Activated CD8-positive, alpha-beta memory T cell treated with anti-CD3 and anti-CD28 coated beads for 36 hours (primary cell): ENCODE data around the gene TTYH1. TPM values are rescaled to one million over a fixed set of nuclear protein-coding genes. Genes with fewer than 3 reads are reported as not detected.

Experiments used
- CTCF ChIA-PET: fragments of 350-600 bp; sonication (Branson Sonifier 250); formaldehyde crosslinking; loops from one replicate; lab custom pipeline; 2021; ENCODE audit warnings: antibody characterized with exemption; lab: Charles Lee
- POLR2A ChIA-PET: fragments of 350-600 bp; sonication (Branson Sonifier 250); formaldehyde crosslinking; loops from one replicate; lab custom pipeline; 2021; ENCODE audit warnings: antibody characterized with exemption; lab: Charles Lee
- total RNA-seq, 2 experiments: library from RNA; stranded (reverse); gene quantifications; one replicate each; pipeline ENCODE4 v1.2.3, GENCODE V29; 2021

Gene TTYH1
- total RNA-seq, 2 experiments from 2014 or later, result 0.21 TPM; not detected in 1

GRCh38 chr19:54481326-54481930, 66.2 kb downstream of the TTYH1 start:
- ChIA-PET POLR2A (interaction anchor here (0.7 kb wide), 1 partner anchor 581 kb away, joined by 14 read pairs; no protein-coding TSS in a partner anchor), CTCF (interaction anchor here (0.7 to 3.3 kb wide), 12 partner anchors 8 to 1637 kb away, joined by 3 to 16 read pairs (median 4); partner anchors contain the start of gene CDC42EP5)

GRCh38 chr19:54482889-54483288, 67.6 kb downstream of the TTYH1 start:
- POLR2A ChIA-PET, result no interaction called here
- CTCF ChIA-PET, result no interaction called here

GRCh38 chr19:54484451-54484850, 69.2 kb downstream of the TTYH1 start:
- ChIA-PET POLR2A (no interaction called here), CTCF (interaction anchor here (0.7 kb wide), 1 partner anchor 192 kb away, joined by 3 read pairs; no protein-coding TSS in a partner anchor)

GRCh38 chr19:54485851-54486250, 70.6 kb downstream of the TTYH1 start:
- ChIA-PET POLR2A (interaction anchor here (0.6 kb wide), 1 partner anchor 52 kb away, joined by 3 read pairs; no protein-coding TSS in a partner anchor), CTCF (interaction anchor here (0.7 to 1.0 kb wide), 2 partner anchors 94 to 839 kb away, joined by 3 read pairs; no protein-coding TSS in a partner anchor)

Other genes with a start within 250 kb of the TTYH1 start
- not detected for gene TMC4, start 242.3 kb upstream of the TTYH1 start, total RNA-seq
- gene MBOAT7, start 225.9 kb upstream of the TTYH1 start, total RNA-seq, result 100 to 1,000 TPM; 119 to 120 TPM
- 10 to 100 TPM; 21.7 to 22.9 TPM for gene TSEN34, start 224.2 kb upstream of the TTYH1 start, total RNA-seq
- 1,000 to 10,000 TPM; 1,671 to 1,692 TPM for gene RPS9, start 214.6 kb upstream of the TTYH1 start, total RNA-seq
- not detected for gene LILRB3, start 192.5 kb upstream of the TTYH1 start, total RNA-seq
- not detected for gene LILRA6, start 172.7 kb upstream of the TTYH1 start, total RNA-seq
- gene LILRB5, start 158.2 kb upstream of the TTYH1 start, total RNA-seq, result not detected
- not detected for gene LILRB2, start 134.4 kb upstream of the TTYH1 start, total RNA-seq
- not detected for gene LILRA5, start 102.3 kb upstream of the TTYH1 start, total RNA-seq
- not detected for gene LILRA4, start 76.3 kb upstream of the TTYH1 start, total RNA-seq
- 1 to 10 TPM; 7.4 to 9.3 TPM for gene LAIR1, start 50.5 kb upstream of the TTYH1 start, total RNA-seq
- 100 to 1,000 TPM; 121 to 132 TPM for gene LENG8, start 33.7 kb downstream of the TTYH1 start, total RNA-seq
- gene LENG9, start 48.3 kb downstream of the TTYH1 start, total RNA-seq, result 1 to 10 TPM; 4.3 to 4.4 TPM
- gene CDC42EP5, start 57.8 kb downstream of the TTYH1 start, total RNA-seq, result 1 to 10 TPM in 1 of 2 experiments, under 1 TPM in 1; 0.51 to 1.2 TPM
- gene LAIR2, start 87.4 kb downstream of the TTYH1 start, total RNA-seq, result 1 to 10 TPM; 1.8 to 2.2 TPM
- not detected for gene LILRA2, start 158.3 kb downstream of the TTYH1 start, total RNA-seq
- gene LILRA1, start 178.2 kb downstream of the TTYH1 start, total RNA-seq, result not detected
- gene LILRB1, start 215.0 kb downstream of the TTYH1 start, total RNA-seq, result 1 to 10 TPM; 1.2 to 1.5 TPM
- gene LILRB4, start 247.5 kb downstream of the TTYH1 start, total RNA-seq, result not detected